HEK293 (cell line): ENCODE measurements around the gene DCC.
A peak's percentile ranks its signal among the peaks of the same experiment; 100 is the strongest.

Experiments
- CTCF ChIA-PET: fragments of 350-600 bp; formaldehyde crosslinking; extraction: SDS; loops from one replicate; lab custom pipeline; 2021; ENCODE audit warnings: antibody characterized with exemption; lab: Yijun Ruan, JAX
- POLR2A ChIA-PET: fragments of 300-600 bp; formaldehyde crosslinking; extraction: SDS; loops from one replicate; lab custom pipeline; 2020; ENCODE audit warnings: antibody characterized with exemption, inconsistent platforms; lab: Yijun Ruan, JAX
- H3K27ac ChIP-seq: fragments of 200-500 bp; sonication (Bioruptor generic); 2 replicates; pipeline ENCODE4 v1.5.1; 2014; ENCODE audit warnings: low read depth, low read length, control low read depth, inconsistent platforms; ENCODE audit errors: extremely low read depth
- H3K36me3 ChIP-seq, 2 experiments: fragments of 200-500 bp in 1 of 2; sonication (Bioruptor generic) in 1 of 2; 1 replicate in 1 of 2; 2 replicates in 1 of 2; pipeline ENCODE4 v1.5.1; 2014 to 2017; ENCODE audit warnings: inconsistent platforms in 2 of 2, low read length in 2 of 2; ENCODE audit not compliant: control insufficient read depth in 2 of 2, insufficient read depth in 1 of 2
- H3K4me1 ChIP-seq: fragments of 200-500 bp; sonication (Bioruptor generic); 2 replicates; pipeline ENCODE4 v1.5.1; 2014; ENCODE audit warnings: mild to moderate bottlenecking, low read length, inconsistent platforms; ENCODE audit not compliant: control insufficient read depth, insufficient read depth
- H3K4me3 ChIP-seq: 2 replicates; pipeline ENCODE4 v1.5.1; 2011; ENCODE audit warnings: low read depth, mild to moderate bottlenecking, control low read depth, low read length, moderate library complexity
- H3K9me3 ChIP-seq: fragments of 200-500 bp; sonication (Bioruptor generic); 2 replicates; pipeline ENCODE4 v1.5.1; 2014; ENCODE audit warnings: low read depth, low read length, inconsistent platforms; ENCODE audit not compliant: control insufficient read depth, insufficient read depth
- BCL11B ChIP-seq: fragments of 450-650 bp; formaldehyde crosslinking; IDR thresholded peaks from 2 replicates; pipeline ENCODE4 v1.5.1; 2016; ENCODE audit warnings: low read depth, missing biosample characterization, missing genetic modification characterization
- ELK4 ChIP-seq: IDR thresholded peaks from 2 replicates; pipeline ENCODE4 v1.6.1; 2011; ENCODE audit warnings: mild to moderate bottlenecking, low read depth, low read length, borderline replicate concordance
- HIC1 ChIP-seq: fragments of 450-650 bp; formaldehyde crosslinking; IDR thresholded peaks from 2 replicates; pipeline ENCODE4 v1.5.1; 2016; ENCODE audit warnings: missing biosample characterization, missing genetic modification characterization
- REST ChIP-seq: fragments of 450-650 bp; formaldehyde crosslinking; IDR thresholded peaks from 2 replicates; pipeline ENCODE4 v1.5.1; 2016; ENCODE audit warnings: missing biosample characterization, missing genetic modification characterization
- SALL2 ChIP-seq: fragments of 450-650 bp; formaldehyde crosslinking; IDR thresholded peaks from 2 replicates; pipeline ENCODE4 v1.5.0; 2017; ENCODE audit warnings: missing biosample characterization, mild to moderate bottlenecking, missing genetic modification characterization, borderline replicate concordance
- ZNF146 ChIP-seq: fragments of 450-650 bp; formaldehyde crosslinking; IDR thresholded peaks from 2 replicates; pipeline ENCODE4 v1.5.1; 2016; ENCODE audit warnings: missing biosample characterization, missing genetic modification characterization
- ZNF184 ChIP-seq: fragments of 450-650 bp; IDR thresholded peaks from 2 replicates; pipeline ENCODE4 v1.5.1; 2018; ENCODE audit warnings: missing biosample characterization, mild to moderate bottlenecking, missing genetic modification characterization
- ZNF19 ChIP-seq: fragments of 450-650 bp; formaldehyde crosslinking; IDR thresholded peaks from 2 replicates; pipeline ENCODE4; 2016; ENCODE audit warnings: missing biosample characterization, missing genetic modification characterization, low read depth
- ZNF214 ChIP-seq: fragments of 450-650 bp; formaldehyde crosslinking; IDR thresholded peaks from 2 replicates; pipeline ENCODE4 v1.5.1; 2017; ENCODE audit warnings: missing biosample characterization, mild to moderate bottlenecking, missing genetic modification characterization, borderline replicate concordance
- ZNF426 ChIP-seq: fragments of 450-650 bp; formaldehyde crosslinking; IDR thresholded peaks from 2 replicates; pipeline ENCODE4 v1.5.1; 2017; ENCODE audit warnings: missing biosample characterization, missing genetic modification characterization, mild to moderate bottlenecking, inconsistent platforms, moderate library complexity
- ZNF433 ChIP-seq: fragments of 450-650 bp; formaldehyde crosslinking; IDR thresholded peaks from 2 replicates; pipeline ENCODE4 v1.5.1; 2016; ENCODE audit warnings: missing biosample characterization, missing genetic modification characterization, low read depth
- ZNF514 ChIP-seq: fragments of 450-650 bp; formaldehyde crosslinking; IDR thresholded peaks from 2 replicates; pipeline ENCODE4 v1.5.1; 2016; ENCODE audit warnings: missing biosample characterization, missing genetic modification characterization
- ZNF530 ChIP-seq: fragments of 450-650 bp; formaldehyde crosslinking; IDR thresholded peaks from 2 replicates; pipeline ENCODE4 v1.5.1; 2016; ENCODE audit warnings: low read depth, missing biosample characterization, missing genetic modification characterization
- ZNF544 ChIP-seq: fragments of 450-650 bp; formaldehyde crosslinking; IDR thresholded peaks from 2 replicates; pipeline ENCODE4 v1.5.0; 2017; ENCODE audit warnings: missing biosample characterization, missing genetic modification characterization
- ZNF571 ChIP-seq: fragments of 450-650 bp; formaldehyde crosslinking; IDR thresholded peaks from 2 replicates; pipeline ENCODE4 v1.5.0; 2017; ENCODE audit warnings: missing biosample characterization, missing genetic modification characterization
- ZNF621 ChIP-seq: fragments of 450-650 bp; formaldehyde crosslinking; IDR thresholded peaks from 2 replicates; pipeline ENCODE4 v1.5.1; 2017; ENCODE audit warnings: missing biosample characterization, missing genetic modification characterization
- ZNF645 ChIP-seq: fragments of 450-650 bp; formaldehyde crosslinking; IDR thresholded peaks from 2 replicates; pipeline ENCODE4; 2016; ENCODE audit warnings: missing biosample characterization, missing genetic modification characterization
- ZNF830 ChIP-seq: fragments of 450-650 bp; IDR thresholded peaks from 2 replicates; pipeline ENCODE4 v1.5.0; 2018; ENCODE audit warnings: missing biosample characterization, missing genetic modification characterization, low read depth, mild to moderate bottlenecking, moderate library complexity

Gene DCC

GRCh38 chr18:53004798-53005197 lies 664.8 kb downstream of the DCC start (continued):
- TF ChIP-seq ELK4 (no peak), ZNF645 (tag by site-specific recombination) (no peak), ZNF146 (tag by site-specific recombination) (no peak)

- no peaks in the 10 kb centered on the region for H3K4me1 ChIP-seq
- ChIA-PET POLR2A (no interaction called here), CTCF (no interaction called here)
- no peaks in the 10 kb centered on the region for H3K36me3 ChIP-seq
- TF ChIP-seq REST (tag by site-specific recombination), result peak; percentile 59
- no peak for TF ChIP-seq ZNF544
- H3K9me3 ChIP-seq, result no peaks in the 10 kb centered on the region
- no peak overlapping the region for H3K4me3 ChIP-seq
- no peak overlapping the region for H3K27ac ChIP-seq
Measured at GRCh38 chr18:53018791-53019190, 678.8 kb downstream of the DCC start.

GRCh38 chr18:53025247-53025646 lies 685.2 kb downstream of the DCC start:
- Histone ChIP-seq H3K36me3 (no peaks in the 10 kb centered on the region), H3K4me1 (no peaks in the 10 kb centered on the region), H3K4me3 (no peak overlapping the region), H3K9me3 (no peaks in the 10 kb centered on the region), H3K27ac (no peak overlapping the region)
- no peak for TF ChIP-seq HIC1 (tag by site-specific recombination)
- TF ChIP-seq ZNF214 (tag by site-specific recombination), result no peak
- no peak for TF ChIP-seq ZNF621 (tag by site-specific recombination)
- TF ChIP-seq ZNF530, result no peak
- no peak for TF ChIP-seq ZNF571 (tag by site-specific recombination)
- no peak for TF ChIP-seq ZNF426
- TF ChIP-seq ZNF830 (tag by site-specific recombination), result no peak
- TF ChIP-seq ZNF19, result no peak
- no peak for TF ChIP-seq ZNF433 (tag by site-specific recombination)
- no peak for TF ChIP-seq ZNF184 (tag by site-specific recombination)
- no peak for TF ChIP-seq ZNF514 (tag by site-specific recombination)
- no peak for TF ChIP-seq SALL2 (tag by site-specific recombination)
- no peak for TF ChIP-seq BCL11B (tag by site-specific recombination)
- ChIA-PET CTCF (no interaction called here), POLR2A (no interaction called here)
